HG02852 (cell line): Measurements from ENCODE around the gene ZFP36L1.
A peak's percentile ranks its signal among the peaks of the same experiment; 100 is the strongest.

Source experiments
- ATAC-seq: cut with Tn5 transposase; IDR thresholded peaks from one replicate; pipeline ENCODE4 v1.9.1; 2021; ENCODE audit warnings: mild to moderate bottlenecking, moderate library complexity; ENCODE audit not compliant: unreplicated experiment

Gene ZFP36L1

DNA sequence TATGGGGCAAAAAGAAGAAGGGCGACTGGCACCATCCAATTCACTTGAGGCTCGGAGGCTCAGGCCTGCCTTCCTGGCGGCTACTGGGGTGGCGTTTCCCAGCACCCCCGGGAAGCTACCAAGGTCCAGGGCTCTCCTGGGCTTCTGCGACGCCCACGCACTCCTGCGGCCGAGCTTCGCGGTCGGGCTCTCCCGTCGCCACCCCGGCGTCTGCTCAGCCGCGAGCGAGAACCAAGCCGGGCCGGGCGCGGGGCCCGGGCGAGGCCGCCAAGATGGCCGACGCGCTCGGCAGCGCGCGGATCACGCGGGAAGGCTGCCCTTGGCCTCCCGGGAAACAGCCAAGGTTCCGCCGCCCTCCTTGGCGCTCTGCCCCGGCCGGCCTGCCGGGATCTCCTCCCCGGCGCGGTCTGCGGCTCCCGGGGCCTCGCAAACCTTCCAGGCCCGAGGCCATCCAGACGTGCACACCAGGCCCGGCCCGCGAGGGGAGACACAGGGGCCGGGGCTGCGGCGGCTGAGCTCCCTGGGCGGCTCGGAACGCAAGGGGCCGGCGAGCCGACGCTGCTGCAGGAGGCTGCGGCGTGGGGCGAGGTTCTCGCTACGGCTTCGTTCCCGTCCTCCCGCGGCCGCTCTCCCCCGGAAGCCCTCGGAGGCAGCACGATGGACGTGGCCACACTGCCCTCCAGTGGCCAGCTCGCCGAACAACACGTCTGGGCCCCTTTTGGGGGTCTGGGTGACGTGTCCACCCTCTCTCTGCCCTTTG is 23.5 kb upstream of the ZFP36L1 start:
- peak; percentile 54 for ATAC-seq

DNA sequence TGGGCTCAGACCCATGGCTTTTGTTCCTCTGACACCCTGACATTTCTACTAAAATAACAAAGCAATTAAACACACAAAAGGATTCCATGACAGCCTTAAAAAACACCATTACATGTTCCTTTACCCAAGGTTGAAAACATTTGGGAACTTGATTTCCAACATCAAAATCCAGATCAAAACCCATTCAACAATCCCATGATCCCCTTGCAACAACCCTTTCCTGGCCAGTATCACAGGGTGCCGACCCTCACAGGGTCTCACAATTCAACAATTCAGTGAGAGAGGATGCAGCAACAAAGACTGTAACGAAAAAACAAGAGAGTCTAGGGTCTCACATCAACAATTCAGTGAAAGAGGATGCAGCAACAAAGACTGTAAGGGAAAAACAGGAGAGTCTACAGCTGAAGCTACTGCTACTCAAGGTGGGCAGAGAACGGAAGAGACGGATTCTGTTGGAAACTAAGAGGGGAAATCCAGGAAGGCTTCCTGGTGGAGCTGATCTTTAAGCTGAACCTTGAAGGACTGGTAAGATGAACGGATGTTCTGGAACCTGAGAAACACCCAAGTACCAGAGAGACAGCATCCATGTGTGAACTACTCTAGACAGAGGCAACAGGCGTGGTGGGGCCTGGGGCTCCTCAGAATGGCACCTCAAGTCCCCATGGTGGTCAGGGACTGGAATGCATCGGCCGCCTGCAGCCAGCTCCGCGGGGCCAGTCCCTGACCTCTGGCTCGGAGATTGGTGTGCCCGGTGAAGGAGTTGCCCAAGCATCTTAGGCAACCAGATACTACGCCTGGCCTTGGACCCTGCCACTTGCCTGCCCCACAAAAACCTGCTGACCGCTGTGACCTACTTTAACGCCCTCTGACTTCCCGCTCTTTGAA is 22.7 kb upstream of the ZFP36L1 start:
- ATAC-seq = no peak

GRCh38 chr14:68814539-68815297 is 21.9 kb upstream of the ZFP36L1 start:
- ATAC-seq = no peak

GRCh38 chr14:68814238-68814538 is 21.3 kb upstream of the ZFP36L1 start:
- ATAC-seq = no peak

- no peak for ATAC-seq
These were observed 20.5 kb upstream of the ZFP36L1 start for GRCh38 chr14:68813318-68813838.

GRCh38 chr14:68811171-68811570 is 18.3 kb upstream of the ZFP36L1 start:
- ATAC-seq = no peak

GRCh38 chr14:68810173-68811153 is 17.6 kb upstream of the ZFP36L1 start:
- no peak for ATAC-seq

- ATAC-seq = no peak
These were observed 16.7 kb upstream of the ZFP36L1 start for GRCh38 chr14:68809524-68809923.

GRCh38 chr14:68808696-68809480 is 16.0 kb upstream of the ZFP36L1 start:
- no peak for ATAC-seq

DNA sequence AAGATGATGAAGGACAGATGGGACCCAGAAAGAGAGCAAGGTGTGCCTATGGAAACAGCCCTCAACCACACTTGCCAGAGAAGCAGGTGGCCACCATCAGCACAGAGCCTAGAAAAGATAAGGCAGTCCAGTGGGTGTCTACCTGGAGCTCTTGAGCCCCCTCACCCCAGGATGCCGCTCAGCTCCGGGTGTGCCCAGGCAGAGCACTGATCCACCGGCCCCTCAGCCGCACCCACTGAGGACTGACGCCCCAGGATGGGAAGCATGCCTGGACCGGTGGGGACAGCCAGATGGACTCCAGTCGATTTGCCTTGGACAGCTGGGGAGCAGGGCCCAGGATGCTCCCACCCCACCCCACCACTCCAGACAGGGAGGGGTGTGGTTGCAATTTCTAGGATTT is 15.1 kb upstream of the ZFP36L1 start:
- no peak for ATAC-seq

DNA sequence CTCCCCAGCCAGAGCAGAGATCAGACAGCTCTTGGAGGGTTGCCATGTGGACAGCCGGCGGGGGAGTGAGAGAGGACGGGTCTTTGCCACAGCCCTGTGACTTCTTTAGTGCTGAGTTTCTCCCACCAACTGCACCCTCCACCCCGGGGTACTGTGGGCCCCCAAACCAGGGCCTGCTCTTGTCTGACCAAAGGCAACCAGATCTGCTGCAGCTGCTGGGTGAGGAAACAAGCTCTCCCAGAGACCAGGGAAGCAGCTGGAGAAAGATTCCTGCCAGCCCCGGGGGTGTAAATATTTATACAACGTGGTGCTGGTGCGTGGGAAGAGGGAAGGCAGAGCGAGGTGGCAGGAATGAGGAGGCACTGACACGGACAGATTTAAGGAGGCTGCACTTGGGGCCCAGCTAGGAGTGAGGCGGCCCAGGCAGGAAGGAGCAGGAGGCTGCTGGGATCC is 14.3 kb upstream of the ZFP36L1 start:
- ATAC-seq = no peak

DNA sequence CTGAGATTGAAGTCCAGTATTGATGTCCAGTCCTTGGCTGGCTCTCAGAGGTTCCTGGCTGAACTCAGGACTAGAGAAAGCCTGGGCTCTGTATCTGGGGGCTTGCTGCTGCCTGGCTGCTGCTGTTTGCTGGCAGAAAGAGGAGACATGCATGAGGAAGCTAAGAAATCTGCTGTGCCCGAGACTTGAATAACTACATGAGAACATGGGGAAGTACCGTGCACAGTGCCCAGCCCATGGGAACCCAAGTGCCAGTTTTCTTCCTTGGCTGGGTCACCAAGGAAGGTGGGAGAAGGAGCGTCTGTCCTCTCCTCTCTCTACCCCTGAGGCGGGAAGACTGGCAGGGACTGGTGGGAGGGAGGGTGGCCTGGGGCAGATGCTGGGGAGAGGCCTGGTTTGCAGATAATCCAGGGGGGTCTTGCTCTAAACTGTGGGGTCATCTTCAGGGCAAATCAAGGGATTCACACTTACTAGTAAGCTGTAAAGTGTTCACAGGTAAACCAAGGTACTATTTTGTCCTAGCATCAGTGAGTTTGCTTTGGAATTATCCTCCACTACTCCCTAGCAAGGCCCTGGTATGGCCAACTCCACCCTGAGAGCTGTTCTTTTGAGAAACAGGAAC is 13.8 kb upstream of the ZFP36L1 start:
- no peak for ATAC-seq

DNA sequence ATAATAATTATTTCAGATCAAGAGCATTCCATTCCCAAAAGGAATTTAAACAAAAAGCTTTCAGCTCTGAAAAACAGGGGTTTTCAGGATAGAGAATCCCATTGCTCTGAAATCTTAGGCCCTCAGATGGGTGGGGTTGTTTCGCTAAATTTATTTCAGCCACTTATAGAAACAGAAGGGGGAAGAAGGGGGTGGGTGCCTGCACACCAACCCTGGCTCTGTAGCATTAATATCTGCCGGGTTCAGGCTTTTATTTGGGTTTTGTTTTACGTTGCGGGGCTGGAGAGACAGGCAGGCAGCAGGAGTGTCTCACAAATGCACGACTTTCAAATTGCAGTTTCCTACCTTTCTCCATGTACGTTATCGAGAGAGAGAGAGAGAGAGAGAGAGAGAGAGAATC is 12.5 kb upstream of the ZFP36L1 start:
- ATAC-seq = no peak

DNA sequence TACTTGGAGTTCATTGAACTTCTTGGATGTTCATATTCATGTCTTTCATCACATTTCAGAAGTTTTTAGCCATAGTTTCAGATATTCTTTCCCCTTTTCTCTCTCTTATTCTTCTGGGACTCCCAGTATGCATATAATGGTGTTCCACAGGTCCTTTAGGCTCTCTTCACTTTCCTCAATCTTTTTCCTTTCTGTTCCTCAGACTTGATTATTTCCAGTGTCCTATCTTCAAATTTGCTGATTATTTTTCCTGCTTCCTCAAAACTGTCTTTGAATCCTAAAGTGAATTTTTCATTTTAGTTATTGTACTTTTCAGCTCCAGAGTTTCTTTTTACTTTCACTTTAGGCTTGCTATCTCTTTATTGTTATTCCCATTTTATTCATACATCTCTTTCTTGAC is 8.8 kb upstream of the ZFP36L1 start:
- no peak for ATAC-seq

- no peak for ATAC-seq
These were observed 8.1 kb upstream of the ZFP36L1 start for GRCh38 chr14:68800953-68801352.

- no peak for ATAC-seq
These were observed 7.5 kb upstream of the ZFP36L1 start for GRCh38 chr14:68800390-68800789.

- ATAC-seq = no peak
These were observed 5.8 kb upstream of the ZFP36L1 start for GRCh38 chr14:68798621-68799020.

DNA sequence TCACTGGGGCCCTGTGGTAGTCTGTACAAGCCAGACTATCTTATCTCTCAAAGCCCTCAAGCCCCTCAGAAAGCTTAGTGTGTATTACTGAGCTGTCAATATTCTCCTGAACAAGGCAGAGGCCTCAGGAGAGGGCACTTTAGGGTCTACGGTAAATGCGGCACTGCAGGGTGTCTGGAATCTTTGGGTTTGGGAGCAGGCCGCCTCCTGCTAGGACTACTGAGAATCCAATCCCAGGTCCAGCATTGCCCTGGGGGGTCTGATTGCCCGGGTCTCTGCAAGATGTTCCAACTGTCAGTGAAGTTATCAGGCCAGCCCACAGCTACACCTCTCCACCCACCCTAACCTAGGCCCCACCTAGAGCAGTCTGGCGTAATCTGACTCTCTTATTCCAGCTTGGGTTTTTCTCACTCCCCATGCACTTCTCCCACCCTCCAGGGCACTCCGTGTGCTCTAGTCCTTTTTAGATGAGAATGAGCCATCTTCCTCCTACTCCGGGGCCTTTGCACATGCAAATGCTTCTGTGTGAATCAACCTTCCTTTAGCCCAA is 4.3 kb upstream of the ZFP36L1 start:
- no peak for ATAC-seq
